Measurements from ENCODE around the gene TNFSF12.

TNFSF12 gene

DNA sequence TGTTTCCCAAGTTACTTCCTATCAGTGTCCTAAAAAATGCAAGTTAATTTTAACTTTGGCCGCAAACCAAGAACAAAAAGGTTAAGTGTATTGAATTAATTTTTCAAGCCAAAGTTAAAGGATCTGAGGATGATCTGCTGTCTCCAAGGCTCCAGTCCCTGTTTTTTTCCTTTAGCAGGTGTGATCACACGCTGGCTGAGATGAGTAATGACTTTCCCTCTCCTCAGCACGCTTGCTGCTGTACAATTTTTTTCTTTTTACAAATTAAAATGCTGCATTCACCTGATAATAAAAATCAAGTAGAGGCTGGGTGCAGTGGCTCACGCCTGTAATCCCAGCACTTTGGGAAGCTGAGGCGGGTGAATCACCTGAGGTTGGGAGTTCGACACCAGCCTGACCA is 3.9 kb upstream of the TNFSF12 start:
- DNase-seq (ENCODE audit: low read depth in 3 of 3): no peak

DNA sequence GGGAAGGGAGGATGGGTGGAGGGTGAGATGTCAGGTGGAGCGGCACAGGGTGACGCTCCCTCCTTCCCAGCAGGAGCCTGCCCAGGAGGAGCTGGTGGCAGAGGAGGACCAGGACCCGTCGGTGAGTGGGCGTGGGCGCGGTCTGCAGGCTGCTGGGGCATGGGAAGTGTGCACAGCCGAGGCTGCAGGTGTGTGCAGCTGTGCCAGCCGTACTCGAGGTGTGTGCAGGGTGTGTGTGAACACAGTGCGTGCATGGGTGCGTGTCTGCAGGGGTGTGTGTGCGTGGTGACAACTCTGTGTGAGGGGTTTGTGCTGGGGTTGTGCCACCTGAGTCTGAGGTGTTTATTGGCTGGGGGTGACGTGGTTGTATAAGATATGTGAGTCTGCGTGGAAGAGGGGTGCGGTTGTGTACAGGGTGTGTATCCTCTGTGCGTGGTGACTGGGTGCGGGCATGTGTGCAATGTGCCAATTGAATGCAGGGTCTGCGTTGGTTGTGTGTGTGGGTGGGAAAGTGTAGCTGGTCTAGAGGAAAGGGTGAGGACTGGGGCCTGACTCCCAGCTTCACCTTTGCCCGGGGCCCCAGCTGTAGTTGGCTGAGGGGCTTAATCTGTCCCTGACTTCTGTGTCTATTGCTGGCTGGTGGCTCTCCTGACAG is 670 bp downstream of the TNFSF12 start:
- no peak for DNase-seq (ENCODE audit: low read depth in 3 of 3)

- DNase-seq (ENCODE audit: low read depth in 3 of 3): no peak
Observed at GRCh38 chr17:7550344-7550743, 1.5 kb downstream of the TNFSF12 start.

DNA sequence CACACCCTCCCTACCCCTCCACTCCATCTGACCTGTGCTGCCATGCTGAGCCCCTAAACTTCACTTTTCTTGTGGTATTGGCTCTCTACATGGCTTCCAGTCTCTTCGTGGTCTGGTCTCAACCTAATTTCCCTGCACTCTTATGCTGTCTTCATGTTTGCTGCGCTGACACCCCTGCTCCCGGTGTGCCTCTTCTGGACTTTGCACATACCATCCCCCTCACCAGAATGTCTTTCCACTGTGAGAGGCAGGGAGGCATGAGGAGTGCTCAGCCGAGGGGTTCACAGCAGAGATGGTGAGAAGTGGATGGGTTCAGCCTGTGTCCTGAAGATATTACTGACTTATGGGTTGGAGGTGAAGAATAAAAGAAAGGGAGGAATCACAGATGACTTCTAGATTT is 2.5 kb downstream of the TNFSF12 start:
- DNase-seq (ENCODE audit: low read depth in 3 of 3): no peak

GRCh38 chr17:7552621-7553051 is 3.8 kb downstream of the TNFSF12 start:
- DNase-seq (ENCODE audit: low read depth in 3 of 3): no peak

DNA sequence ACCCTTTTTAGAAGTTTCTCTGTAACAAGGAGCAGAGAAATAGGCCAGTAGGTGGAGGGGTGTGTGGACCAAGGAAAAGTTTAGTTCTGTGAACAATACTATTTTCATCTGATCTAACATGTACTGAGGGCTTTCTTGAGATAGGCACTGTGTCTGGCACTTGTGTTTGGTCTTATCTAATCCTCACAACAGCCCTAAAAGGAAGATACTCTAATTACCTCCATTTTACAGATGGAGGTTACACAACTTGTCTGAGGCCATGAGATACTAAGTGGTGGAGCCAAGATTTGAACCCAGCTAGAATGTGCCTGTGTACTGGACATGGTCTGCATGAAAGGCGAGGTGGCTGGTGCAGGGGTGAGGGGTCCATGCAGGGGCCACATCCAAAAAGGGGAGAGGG is 4.5 kb downstream of the TNFSF12 start:
- no peak for DNase-seq (ENCODE audit: low read depth in 3 of 3)

DNA sequence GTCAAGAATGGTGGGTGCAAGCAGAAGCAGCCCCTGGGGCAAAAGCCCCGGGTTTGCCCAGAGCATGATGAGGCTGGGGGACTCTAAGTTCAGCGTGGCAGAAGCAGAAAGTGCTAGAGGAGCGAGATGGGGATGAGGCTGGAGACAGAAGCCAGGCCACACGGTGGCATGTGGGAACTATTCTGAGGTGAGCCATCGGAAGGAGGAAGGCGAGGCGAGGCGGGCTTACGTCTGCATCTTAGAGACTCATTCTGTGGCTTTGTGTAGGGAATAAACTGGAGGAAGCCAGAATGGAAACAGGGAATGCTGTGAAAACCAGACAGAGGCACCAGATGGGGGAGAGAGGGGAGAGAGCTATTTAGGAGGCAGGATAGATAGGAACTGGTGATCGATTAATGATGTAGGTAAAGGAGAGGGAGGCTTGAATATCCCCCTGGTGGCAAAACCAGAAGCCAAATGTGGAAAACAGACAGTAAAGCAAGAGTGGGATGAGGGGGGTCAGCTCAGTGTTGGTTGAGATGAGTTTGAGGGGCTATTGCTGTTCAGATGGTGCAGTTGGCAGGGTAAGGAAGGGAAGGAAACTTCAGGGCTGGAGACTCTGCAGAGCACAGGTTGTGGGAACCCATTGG is 6.6 kb downstream of the TNFSF12 start:
- no peak for DNase-seq (ENCODE audit: low read depth in 3 of 3)

DNA sequence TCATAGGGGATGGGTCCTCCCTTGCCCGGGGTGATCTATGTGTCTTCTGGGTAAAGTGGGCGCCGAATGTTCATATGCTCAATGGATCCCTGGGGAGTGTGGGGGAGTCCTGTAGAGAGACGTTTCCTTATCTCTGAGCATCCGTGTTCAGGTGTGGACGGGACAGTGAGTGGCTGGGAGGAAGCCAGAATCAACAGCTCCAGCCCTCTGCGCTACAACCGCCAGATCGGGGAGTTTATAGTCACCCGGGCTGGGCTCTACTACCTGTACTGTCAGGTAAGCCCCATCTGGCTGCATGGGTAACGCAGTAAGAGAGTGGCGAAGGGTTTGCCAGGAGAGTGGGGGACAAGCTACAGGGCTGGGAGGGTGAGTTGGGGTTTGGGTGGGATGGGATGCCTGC is 7.8 kb downstream of the TNFSF12 start:
- DNase-seq (ENCODE audit: low read depth in 3 of 3): no peak

- DNase-seq (ENCODE audit: low read depth in 3 of 3): no peak
Observed at GRCh38 chr17:7557147-7557764, 8.4 kb downstream of the TNFSF12 start.

DNA sequence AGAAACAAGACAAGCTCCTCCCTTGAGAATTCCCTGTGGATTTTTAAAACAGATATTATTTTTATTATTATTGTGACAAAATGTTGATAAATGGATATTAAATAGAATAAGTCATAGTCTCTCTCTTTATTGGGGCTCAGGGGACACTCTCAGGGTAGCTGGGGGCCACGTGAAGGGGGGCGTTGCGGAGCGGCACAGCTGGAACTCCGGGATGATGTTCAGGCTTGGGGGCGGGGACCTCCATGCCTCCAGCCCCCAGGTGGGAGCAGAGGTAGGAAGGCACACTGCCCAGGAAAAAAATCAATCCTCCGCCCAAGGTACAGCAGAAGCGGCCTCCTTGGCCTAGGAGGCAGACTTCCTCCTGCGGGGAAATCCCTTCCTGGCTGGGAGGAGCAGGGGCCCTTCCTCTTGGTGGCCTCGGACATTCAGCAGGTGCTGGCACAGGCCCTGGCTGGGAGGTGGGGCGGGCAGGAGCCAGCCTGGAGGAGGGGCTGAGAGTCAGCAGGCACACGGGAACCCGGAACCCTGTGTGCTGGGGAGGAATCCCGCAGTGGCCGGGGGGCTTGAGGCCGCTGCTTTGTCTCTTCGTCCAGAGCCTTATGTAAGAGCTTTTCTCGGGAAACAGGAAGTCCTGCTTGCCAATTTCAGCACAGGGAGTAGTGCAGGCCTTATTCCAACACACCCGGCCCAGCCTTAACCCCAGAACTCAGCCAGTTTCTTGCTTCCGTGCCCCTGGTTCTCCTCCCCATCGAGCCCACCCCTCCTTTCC is 9.1 kb downstream of the TNFSF12 start:
- no peak for DNase-seq (ENCODE audit: low read depth in 3 of 3)

GRCh38 chr17:7558544-7559319 is 9.9 kb downstream of the TNFSF12 start, which contains the start of gene TNFSF13:
TNFSF13 (plus strand) TSS chr17:7558750; CDS start chr17:7559040, 290 bp downstream.
- no peak for DNase-seq (ENCODE audit: low read depth in 3 of 3)

DNA sequence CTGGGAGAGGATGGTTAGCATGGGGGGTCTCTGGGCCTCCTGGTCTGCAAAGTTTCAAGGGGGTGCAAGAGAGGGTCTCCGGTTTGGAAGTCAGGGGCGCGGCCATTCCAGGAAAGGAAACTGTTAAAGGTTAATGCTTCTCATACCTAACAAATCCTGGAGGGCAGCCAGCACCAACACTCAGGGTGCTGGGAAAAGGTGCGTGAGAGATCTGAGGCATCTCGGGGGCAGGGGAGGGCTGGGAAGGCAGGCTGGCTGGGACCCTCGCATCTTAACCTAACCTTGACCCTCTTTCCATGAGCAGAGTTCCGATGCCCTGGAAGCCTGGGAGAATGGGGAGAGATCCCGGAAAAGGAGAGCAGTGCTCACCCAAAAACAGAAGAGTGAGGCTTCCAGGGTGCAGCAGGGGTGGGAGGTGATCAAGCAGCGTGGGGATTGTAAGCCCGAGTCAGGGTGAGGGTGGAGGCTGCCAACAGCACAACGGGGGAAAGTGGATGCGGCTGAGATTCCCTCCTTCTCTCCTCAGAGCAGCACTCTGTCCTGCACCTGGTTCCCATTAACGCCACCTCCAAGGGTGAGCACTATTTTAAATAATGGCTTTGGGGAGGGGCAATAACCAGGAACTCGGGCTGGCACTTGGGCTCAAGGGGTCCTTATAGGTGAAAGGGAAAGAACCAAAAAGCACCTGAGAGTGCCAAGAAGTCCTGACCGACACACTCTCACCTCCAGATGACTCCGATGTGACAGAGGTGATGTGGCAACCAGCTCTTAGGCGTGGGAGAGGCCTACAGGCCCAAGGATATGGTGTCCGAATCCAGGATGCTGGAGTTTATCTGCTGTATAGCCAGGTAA is 10.7 kb downstream of the TNFSF12 start:
- DNase-seq (ENCODE audit: low read depth in 3 of 3): no peak

DNA sequence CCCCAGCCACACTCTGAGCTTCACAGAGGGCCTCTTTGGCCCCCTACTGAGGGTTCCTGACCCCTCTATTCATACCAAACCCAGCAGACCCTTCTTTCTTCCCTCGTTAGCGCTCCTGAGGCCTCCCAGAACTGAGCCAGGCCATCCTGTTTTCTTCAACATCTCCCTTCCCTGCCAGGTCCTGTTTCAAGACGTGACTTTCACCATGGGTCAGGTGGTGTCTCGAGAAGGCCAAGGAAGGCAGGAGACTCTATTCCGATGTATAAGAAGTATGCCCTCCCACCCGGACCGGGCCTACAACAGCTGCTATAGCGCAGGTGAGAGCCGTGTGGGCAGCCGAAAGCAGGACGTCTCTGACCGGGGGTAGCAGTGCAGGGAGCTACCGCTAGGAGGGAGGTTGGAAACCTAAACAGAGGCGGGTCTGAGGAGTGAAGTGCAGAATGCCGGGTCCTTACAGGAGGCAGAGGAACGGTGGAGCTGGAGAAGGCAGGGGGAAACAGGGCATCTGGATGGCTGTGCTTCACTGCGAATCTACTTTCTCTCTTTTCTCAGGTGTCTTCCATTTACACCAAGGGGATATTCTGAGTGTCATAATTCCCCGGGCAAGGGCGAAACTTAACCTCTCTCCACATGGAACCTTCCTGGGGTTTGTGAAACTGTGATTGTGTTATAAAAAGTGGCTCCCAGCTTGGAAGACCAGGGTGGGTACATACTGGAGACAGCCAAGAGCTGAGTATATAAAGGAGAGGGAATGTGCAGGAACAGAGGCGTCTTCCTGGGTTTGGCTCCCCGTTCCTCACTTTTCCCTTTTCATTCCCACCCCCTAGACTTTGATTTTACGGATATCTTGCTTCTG is 11.5 kb downstream of the TNFSF12 start:
- DNase-seq (ENCODE audit: low read depth in 3 of 3): no peak

- DNase-seq (ENCODE audit: low read depth in 3 of 3): peak; percentile 74 to 78 (median 77)
Observed at GRCh38 chr17:7561028-7561575, 12.2 kb downstream of the TNFSF12 start.

DNA sequence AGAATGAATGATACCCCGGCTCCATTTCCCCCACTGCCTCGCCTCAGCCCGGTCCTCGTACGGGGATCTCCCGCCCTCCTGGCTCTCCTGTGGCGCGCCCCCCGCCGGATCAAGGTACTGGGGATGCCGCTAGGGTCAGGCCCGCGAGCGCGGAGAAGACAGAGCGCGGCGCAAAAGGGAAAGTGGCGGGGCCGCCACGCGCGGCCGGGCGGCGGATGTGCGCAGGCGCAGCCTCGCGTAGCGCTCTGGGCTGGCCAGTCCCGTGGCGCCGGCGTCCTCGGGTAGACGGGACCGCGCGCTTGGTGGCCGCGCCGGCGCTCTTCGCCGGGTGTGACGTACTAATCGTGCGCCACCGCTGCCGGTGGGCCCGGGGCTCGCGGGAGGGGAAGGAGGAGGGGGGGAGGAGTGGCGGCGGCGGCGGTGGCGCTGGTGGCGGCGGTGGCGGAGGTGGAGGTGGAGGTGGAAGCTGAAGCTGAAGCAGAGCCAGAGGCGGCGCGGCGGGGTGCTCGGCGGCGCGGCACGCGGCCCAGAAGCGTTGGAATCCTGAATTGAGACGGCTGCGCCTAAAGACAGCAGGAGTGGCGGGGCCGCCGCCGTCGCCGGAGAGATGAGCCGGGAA is 12.8 kb downstream of the TNFSF12 start, which contains the start of gene SENP3:
SENP3 (plus strand) TSS at position 331 of the 619 bp plus-strand sequence. CDS start 1,158 bp downstream, outside the sequence.
- DNase-seq (ENCODE audit: low read depth in 3 of 3): peak; percentile 80 to 85 (median 82)

DNA sequence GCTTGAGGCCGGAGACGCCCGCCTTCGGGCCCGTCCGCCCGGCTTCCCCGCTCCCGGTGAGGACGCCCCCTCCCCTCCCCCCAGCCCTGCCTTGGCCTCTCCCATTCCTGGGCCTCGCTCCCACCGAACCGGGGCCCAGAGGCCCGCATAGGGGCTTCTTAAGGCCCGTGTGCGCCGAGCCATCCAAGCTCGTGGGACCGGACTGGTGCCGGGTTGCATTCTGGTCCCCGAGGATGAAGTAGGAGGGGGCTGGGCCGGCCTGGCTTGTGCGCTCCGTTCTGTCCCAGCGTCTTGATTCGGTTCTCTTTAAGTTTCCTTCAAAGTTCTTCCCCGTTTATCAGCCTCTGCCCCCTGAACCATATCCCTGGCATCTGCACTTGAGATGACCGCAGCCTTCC is 13.3 kb downstream of the TNFSF12 start:
- no peak for DNase-seq (ENCODE audit: low read depth in 3 of 3)

GRCh38 chr17:7563115-7563869 is 14.4 kb downstream of the TNFSF12 start:
- DNase-seq (ENCODE audit: low read depth in 3 of 3): no peak

DNA sequence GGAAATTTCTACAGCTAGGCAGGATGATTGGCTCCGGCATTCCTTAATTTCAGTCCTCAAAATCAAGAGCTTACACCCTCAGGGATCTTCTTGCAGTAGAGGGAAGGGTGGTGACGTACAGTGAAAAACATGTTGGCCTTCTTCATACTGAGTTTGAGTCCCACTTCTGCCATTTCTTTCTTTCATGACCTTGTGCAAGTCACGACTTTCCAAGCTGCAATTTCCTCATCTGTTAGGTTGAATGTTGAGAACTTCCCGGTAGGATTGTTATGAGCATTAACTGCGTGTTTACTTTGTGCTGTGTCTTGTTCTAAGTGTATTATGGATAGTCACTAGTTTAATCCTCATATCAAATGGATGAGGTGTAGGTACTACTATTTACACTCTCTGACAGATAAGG is 20.7 kb downstream of the TNFSF12 start:
- DNase-seq (ENCODE audit: low read depth in 3 of 3): no peak

All from stimulated activated CD4-positive, alpha-beta T cell treated with anti-CD3 and anti-CD28 coated beads, TNF-alpha, amount 100 ng/mL, for 4 hours (primary cell).